NCI-H748 (cell line): Measurements from ENCODE around the gene SCYL2.
A peak's percentile ranks its signal among the peaks of the same experiment; 100 is the strongest.

ENCODE experiments used
- DNase-seq: peaks from one replicate; lab custom pipeline; 2025; ENCODE audit not compliant: unreplicated experiment; lab: John Stamatoyannopoulos, UW

Gene SCYL2

GRCh38 chr12:100371146-100371545, 104.2 kb downstream of the SCYL2 start:
- DNase-seq, result no peak

- DNase-seq, result peak; percentile 16
Measured at GRCh38 chr12:100372853-100373640, 106.1 kb downstream of the SCYL2 start.

- peak; percentile 8 for DNase-seq
Measured at GRCh38 chr12:100375038-100375735, 108.2 kb downstream of the SCYL2 start.

- no peak for DNase-seq
Measured at GRCh38 chr12:100376161-100376560, 109.2 kb downstream of the SCYL2 start.

- no peak for DNase-seq
Measured at GRCh38 chr12:100381379-100381778, 114.4 kb downstream of the SCYL2 start.

- DNase-seq, result no peak
Measured at GRCh38 chr12:100382338-100382737, 115.4 kb downstream of the SCYL2 start.

- DNase-seq, result no peak
Measured at GRCh38 chr12:100383586-100384558, 116.9 kb downstream of the SCYL2 start.

GRCh38 chr12:100384559-100384935, 117.6 kb downstream of the SCYL2 start:
- no peak for DNase-seq

- no peak for DNase-seq
Measured at GRCh38 chr12:100388382-100388781, 121.4 kb downstream of the SCYL2 start.
